Hair follicular keratinocyte (primary cell): ENCODE data around the gene CNTNAP3B. TPM values are rescaled to one million over a fixed set of nuclear protein-coding genes. Genes with fewer than 3 reads are reported as not detected.

Experiments used
- total RNA-seq: library from RNA; depleted of rRNA; stranded (reverse); fragments of >200 nt; gene quantifications from 2 replicates; pipeline ENCODE4 v1.2.3, GENCODE V29; 2015

CNTNAP3B gene
- 1.4 and 3.5 TPM in 2 replicates for total RNA-seq

DNA sequence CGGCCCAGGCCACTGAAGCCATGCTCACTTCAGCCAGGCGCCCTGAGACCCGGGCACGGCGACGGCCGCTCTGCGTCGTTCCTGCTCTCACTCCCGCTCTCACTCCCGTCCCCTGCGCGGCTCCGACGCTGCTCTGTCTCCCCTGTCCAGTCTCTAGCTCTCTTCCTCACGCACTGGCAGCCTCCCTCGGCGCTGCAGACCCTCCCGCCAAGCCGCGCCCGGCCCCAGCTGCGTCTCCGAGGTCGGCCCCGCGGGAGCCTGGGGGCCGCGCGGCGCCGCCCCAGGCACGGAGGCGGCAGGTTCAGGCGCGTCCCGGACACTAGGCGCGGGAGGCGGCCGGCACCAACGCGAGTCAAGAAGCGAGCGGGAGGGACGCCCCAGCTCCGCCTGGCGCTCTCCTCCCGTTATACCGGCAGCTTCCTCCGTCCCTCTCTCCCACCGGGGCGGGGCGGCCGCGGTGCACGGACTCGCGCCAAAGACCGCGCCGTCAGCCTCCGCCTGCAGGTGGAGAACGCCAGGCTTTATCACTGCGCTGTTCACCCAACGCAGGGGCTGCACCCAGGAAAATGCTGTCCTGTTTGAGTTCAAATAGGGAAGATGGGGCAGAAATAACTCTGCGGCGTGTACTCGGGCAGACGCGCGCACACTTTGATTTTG, at the start of gene CNTNAP3B:
CNTNAP3B (minus strand) TSS at position 354 of the 657 bp plus-strand sequence; CDS start at position 22, 332 bp downstream.

Other genes starting within 250 kb of the CNTNAP3B start
- not detected in 2 replicates for gene SPATA31A6, start 54.2 kb upstream of the CNTNAP3B start, total RNA-seq